Measurements from ENCODE around the gene CAPG. TPM values are rescaled to one million over a fixed set of nuclear protein-coding genes. Genes with fewer than 3 reads are reported as not detected.

CAPG gene
- total and polyA plus RNA-seq, 2 donors from 2014 or later, result 361 to 377 TPM

GRCh38 chr2:85398426-85399182 lies 11.6 kb downstream of the CAPG start:
- FAIRE-seq (no peak), DNase-seq (peak in 1 of 5 donors; percentile 35)
- Histone ChIP-seq H3K4me1 (ENCODE audit: control insufficient read depth in 2 of 3, insufficient read depth in 2 of 3, low read depth in 1 of 3, low read length in 3 of 3) (peaks cover 0 to 18% (median 4%) of the 10 kb centered on the region in 3 donors), H3K4me3 (ENCODE audit: low read length in 3 of 3) (no peak overlapping the region), H3K27ac (ENCODE audit: low read depth in 2 of 2, low read length in 2 of 2) (peak overlapping the region in 1 of 2 donors; percentile 5), H3K36me3 (ENCODE audit: control insufficient read depth in 2 of 3, insufficient read depth in 3 of 3, low read length in 3 of 3) (peaks cover 0 to 4% (median 0%) of the 10 kb centered on the region in 3 donors), H3K27me3 (ENCODE audit: control insufficient read depth, insufficient read depth, low read length) (no peaks in the 10 kb centered on the region), H3K9ac (ENCODE audit: low read length in 3 of 3) (no peak overlapping the region), H3K9me3 (ENCODE audit: control insufficient read depth in 2 of 3, insufficient read depth in 1 of 3, low read length in 3 of 3) (no peaks in the 10 kb centered on the region)
- intact Hi-C loops (cut with DNase I), result no loop called here
- TF ChIP-seq CTCF (IDR thresholded peaks at IDR 0.05; ENCODE audit: borderline replicate concordance, extremely low read depth, insufficient read depth), result no peak

GRCh38 chr2:85397925-85398331 lies 12.2 kb downstream of the CAPG start:
- Histone ChIP-seq H3K9me3 (ENCODE audit: control insufficient read depth in 2 of 3, insufficient read depth in 1 of 3, low read length in 3 of 3) (no peaks in the 10 kb centered on the region), H3K36me3 (ENCODE audit: control insufficient read depth in 2 of 3, insufficient read depth in 3 of 3, low read length in 3 of 3) (peaks cover 0 to 4% (median 0%) of the 10 kb centered on the region in 3 donors), H3K4me1 (ENCODE audit: control insufficient read depth in 2 of 3, insufficient read depth in 2 of 3, low read depth in 1 of 3, low read length in 3 of 3) (peaks cover 0 to 18% (median 4%) of the 10 kb centered on the region in 3 donors), H3K27me3 (ENCODE audit: control insufficient read depth, insufficient read depth, low read length) (no peaks in the 10 kb centered on the region), H3K4me3 (ENCODE audit: low read length in 3 of 3) (no peak overlapping the region), H3K9ac (ENCODE audit: low read length in 3 of 3) (no peak overlapping the region), H3K27ac (ENCODE audit: low read depth in 2 of 2, low read length in 2 of 2) (peak overlapping the region in 1 of 2 donors; percentile 13)
- intact Hi-C loops (cut with DNase I), result no loop called here
- DNase-seq, result peak in 1 of 5 donors; percentile 25
- TF ChIP-seq CTCF (IDR thresholded peaks at IDR 0.05; ENCODE audit: borderline replicate concordance, extremely low read depth, insufficient read depth), result no peak
- FAIRE-seq, result no peak

- peak overlapping the region in 1 of 3 donors; percentile 21 for H3K9ac ChIP-seq (ENCODE audit: low read length in 3 of 3)
- FAIRE-seq (no peak), DNase-seq (peak in 3 of 5 donors; percentile 35 to 75 (median 73))
- no peaks in the 10 kb centered on the region for H3K9me3 ChIP-seq (ENCODE audit: control insufficient read depth in 2 of 3, insufficient read depth in 1 of 3, low read length in 3 of 3)
- H3K4me3 ChIP-seq (ENCODE audit: low read length in 3 of 3), result peak overlapping the region in 1 of 3 donors; percentile 18
- TF ChIP-seq CTCF (IDR thresholded peaks at IDR 0.05; ENCODE audit: borderline replicate concordance, extremely low read depth, insufficient read depth), result no peak
- H3K36me3 ChIP-seq (ENCODE audit: control insufficient read depth in 2 of 3, insufficient read depth in 3 of 3, low read length in 3 of 3), result peaks cover 0 to 4% (median 0%) of the 10 kb centered on the region in 3 donors
- intact Hi-C loops (cut with DNase I), result no loop called here
- peaks cover 0 to 19% (median 4%) of the 10 kb centered on the region in 3 donors for H3K4me1 ChIP-seq (ENCODE audit: control insufficient read depth in 2 of 3, insufficient read depth in 2 of 3, low read depth in 1 of 3, low read length in 3 of 3)
- no peaks in the 10 kb centered on the region for H3K27me3 ChIP-seq (ENCODE audit: control insufficient read depth, insufficient read depth, low read length)
- peak overlapping the region; percentile 52 to 76 for H3K27ac ChIP-seq (ENCODE audit: low read depth in 2 of 2, low read length in 2 of 2)
Observed at GRCh38 chr2:85396531-85397470, 13.4 kb downstream of the CAPG start.
